MM.1S (cell line): ENCODE results near the gene LCP1.

ENCODE experiments used
- DNase-seq: peaks from one replicate; pipeline ENCODE4 v3.0.0-alpha.2; 2015
- H2AFZ ChIP-seq: fragments of 300-600 bp; sonication (generic); 2 replicates; pipeline ENCODE4 v1.6.0; 2016; ENCODE audit warnings: antibody characterized with exemption, low read length
- H3F3A ChIP-seq: fragments of 300-600 bp; sonication (generic); 2 replicates; pipeline ENCODE4 v1.6.1; 2016; ENCODE audit warnings: mild to moderate bottlenecking, antibody characterized with exemption, low read length, moderate library complexity, mixed read lengths; ENCODE audit not compliant: insufficient read depth
- H3K27ac ChIP-seq: fragments of 300-600 bp; sonication (generic); 2 replicates; pipeline ENCODE4 v1.5.1; 2016; ENCODE audit warnings: mild to moderate bottlenecking, low read length
- H3K27me3 ChIP-seq: fragments of 300-600 bp; sonication (generic); replicated peaks from 2 replicates; pipeline ENCODE4 v1.6.0; 2016; ENCODE audit warnings: low read length; ENCODE audit not compliant: insufficient read depth
- H3K36me3 ChIP-seq: fragments of 300-600 bp; sonication (generic); replicated peaks from 2 replicates; pipeline ENCODE4 v1.6.1; 2016; ENCODE audit warnings: mild to moderate bottlenecking, low read length, mixed read lengths; ENCODE audit not compliant: insufficient read depth
- H3K4me1 ChIP-seq: fragments of 300-600 bp; sonication (generic); 2 replicates; pipeline ENCODE4 v1.6.1; 2016; ENCODE audit warnings: low read length, mixed read lengths
- H3K4me2 ChIP-seq: fragments of 300-600 bp; sonication (generic); 2 replicates; pipeline ENCODE4 v1.6.0; 2016; ENCODE audit warnings: low read depth, low read length
- H3K4me3 ChIP-seq: fragments of 300-600 bp; sonication (generic); 2 replicates; pipeline ENCODE4 v1.5.1; 2016; ENCODE audit warnings: low read length, mixed read lengths
- H3K79me2 ChIP-seq: fragments of 300-600 bp; sonication (generic); 2 replicates; pipeline ENCODE4 v1.6.1; 2016; ENCODE audit warnings: mixed run types, low read length, mixed read lengths
- H3K9ac ChIP-seq: fragments of 300-600 bp; sonication (generic); 2 replicates; pipeline ENCODE4 v1.6.1; 2016; ENCODE audit warnings: low read length, mixed read lengths
- H3K9me2 ChIP-seq: fragments of 300-600 bp; sonication (generic); replicated peaks from 2 replicates; pipeline ENCODE4 v1.6.1; 2016; ENCODE audit warnings: mild to moderate bottlenecking, low read length, mixed read lengths; ENCODE audit not compliant: insufficient read depth
- H3K9me3 ChIP-seq: fragments of 300-600 bp; sonication (generic); replicated peaks from 2 replicates; pipeline ENCODE4 v1.6.1; 2016; ENCODE audit warnings: mild to moderate bottlenecking, low read length, mixed read lengths; ENCODE audit not compliant: insufficient read depth
- H4K20me1 ChIP-seq: fragments of 300-600 bp; sonication (generic); 2 replicates; pipeline ENCODE4 v1.6.1; 2016; ENCODE audit warnings: mild to moderate bottlenecking, low read length, moderate library complexity, mixed read lengths; ENCODE audit not compliant: insufficient read depth
- CTCF ChIP-seq: fragments of 300-600 bp; sonication (generic); IDR thresholded peaks from 2 replicates; pipeline ENCODE4 v1.5.1; 2016; ENCODE audit warnings: antibody characterized with exemption, low read length, mixed read lengths
- EZH2 ChIP-seq: fragments of 300-600 bp; sonication (generic); optimal IDR thresholded peaks from 2 replicates; pipeline ENCODE3; 2017; ENCODE audit warnings: low read depth, mild to moderate bottlenecking, antibody characterized with exemption, low read length, mixed read lengths
- EZH2phosphoT487 ChIP-seq: fragments of 300-600 bp; sonication (generic); IDR thresholded peaks from 2 replicates; pipeline ENCODE4 v1.6.1; 2018; ENCODE audit warnings: antibody characterized with exemption, low read length

The LCP1 gene

GRCh38 chr13:46195016-46195415 is 13.0 kb upstream of the LCP1 start:
- no peaks in the 10 kb centered on the region for H3K27me3 ChIP-seq
- no peaks in the 10 kb centered on the region for H4K20me1 ChIP-seq
- H3K4me3 ChIP-seq: no peak overlapping the region
- TF ChIP-seq EZH2phosphoT487 (no peak), CTCF (no peak), EZH2 (no peak)
- no peak overlapping the region for H3K9ac ChIP-seq
- no peaks in the 10 kb centered on the region for H3K9me2 ChIP-seq
- no peak overlapping the region for H2AFZ ChIP-seq
- H3K9me3 ChIP-seq: no peaks in the 10 kb centered on the region
- no peak for DNase-seq
- no peak overlapping the region for H3K27ac ChIP-seq
- no peaks in the 10 kb centered on the region for H3K4me1 ChIP-seq
- no peaks in the 10 kb centered on the region for H3K36me3 ChIP-seq
- H3K4me2 ChIP-seq: no peak overlapping the region
- H3K79me2 ChIP-seq: no peaks in the 10 kb centered on the region
- H3F3A ChIP-seq: no peaks in the 10 kb centered on the region

- no peaks in the 10 kb centered on the region for H3F3A ChIP-seq
- H3K27me3 ChIP-seq: no peaks in the 10 kb centered on the region
- TF ChIP-seq EZH2 (no peak), EZH2phosphoT487 (no peak), CTCF (no peak)
- H3K79me2 ChIP-seq: no peaks in the 10 kb centered on the region
- no peak overlapping the region for H2AFZ ChIP-seq
- H3K9ac ChIP-seq: no peak overlapping the region
- no peaks in the 10 kb centered on the region for H3K9me3 ChIP-seq
- no peak for DNase-seq
- H4K20me1 ChIP-seq: no peaks in the 10 kb centered on the region
- no peaks in the 10 kb centered on the region for H3K36me3 ChIP-seq
- no peaks in the 10 kb centered on the region for H3K4me1 ChIP-seq
- H3K4me3 ChIP-seq: no peak overlapping the region
- no peaks in the 10 kb centered on the region for H3K9me2 ChIP-seq
- H3K27ac ChIP-seq: no peak overlapping the region
- no peak overlapping the region for H3K4me2 ChIP-seq
Observed at GRCh38 chr13:46192412-46192811, 10.4 kb upstream of the LCP1 start.

GRCh38 chr13:46185634-46186033 is 3.7 kb upstream of the LCP1 start:
- Histone ChIP-seq H2AFZ (no peak overlapping the region), H3K9ac (no peak overlapping the region), H3K79me2 (peaks cover 28% of the 10 kb centered on the region), H3K4me3 (no peak overlapping the region), H3F3A (peaks cover 28% of the 10 kb centered on the region), H3K4me2 (no peak overlapping the region), H3K36me3 (no peaks in the 10 kb centered on the region), H3K27ac (no peak overlapping the region), H4K20me1 (no peaks in the 10 kb centered on the region), H3K4me1 (peaks cover 16% of the 10 kb centered on the region; the same call in 1 of the 2 replicates), H3K27me3 (no peaks in the 10 kb centered on the region), H3K9me3 (no peaks in the 10 kb centered on the region), H3K9me2 (no peaks in the 10 kb centered on the region)
- TF ChIP-seq CTCF: no peak
- no peak for TF ChIP-seq EZH2
- no peak for TF ChIP-seq EZH2phosphoT487
- no peak for DNase-seq
